G401.6 (cell line): ENCODE data around the gene SERPING1.

Experiments used
- FAIRE-seq: peaks from 2 replicates; lab custom pipeline; 2012; peaks lifted over from hg19 to GRCh38; lab: Jason Lieb, UNC

Gene SERPING1

DNA sequence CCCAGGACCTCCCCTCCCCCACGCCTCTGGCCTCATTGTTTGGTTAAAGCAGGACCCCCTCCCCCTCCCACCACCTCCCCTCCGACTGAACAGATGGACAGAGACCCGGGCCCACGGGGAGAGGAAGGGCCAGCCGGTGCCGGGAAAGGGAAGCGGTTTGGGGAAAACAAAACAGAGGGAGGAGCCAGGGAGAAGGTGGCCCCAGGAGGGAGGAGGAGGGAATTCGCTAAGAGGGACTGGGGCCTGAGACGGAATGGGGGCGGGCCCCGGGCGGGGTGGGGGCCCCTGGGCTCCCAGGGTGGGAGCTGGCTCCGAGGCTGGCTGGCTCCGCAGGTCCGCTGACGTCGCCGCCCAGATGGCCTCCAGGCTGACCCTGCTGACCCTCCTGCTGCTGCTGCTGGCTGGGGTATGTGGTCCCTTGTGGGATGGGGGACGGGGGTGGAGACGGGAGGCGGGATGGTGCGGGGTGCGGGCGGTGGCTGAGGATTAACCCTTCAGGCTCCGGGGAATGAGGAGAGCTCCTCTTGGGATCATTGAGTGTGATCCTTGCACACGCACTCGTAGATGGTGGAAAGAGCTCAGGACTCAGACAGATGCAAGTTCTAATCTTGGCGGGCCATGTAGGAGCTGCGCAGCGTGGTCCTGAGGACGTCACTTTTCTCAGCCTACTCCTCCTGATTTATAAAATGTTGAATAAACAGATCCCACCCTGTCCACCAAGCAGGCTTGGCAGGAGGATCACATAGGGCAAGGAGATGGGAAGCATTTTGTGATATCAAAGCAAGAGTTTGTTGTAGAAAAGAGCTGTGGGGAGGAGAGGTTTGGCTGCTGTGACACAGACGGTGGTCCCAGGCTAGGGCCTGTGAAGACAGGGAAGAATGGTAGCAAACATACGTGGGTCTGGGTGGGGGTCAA, 688 bp downstream of the SERPING1 start:
- no peak for FAIRE-seq

DNA sequence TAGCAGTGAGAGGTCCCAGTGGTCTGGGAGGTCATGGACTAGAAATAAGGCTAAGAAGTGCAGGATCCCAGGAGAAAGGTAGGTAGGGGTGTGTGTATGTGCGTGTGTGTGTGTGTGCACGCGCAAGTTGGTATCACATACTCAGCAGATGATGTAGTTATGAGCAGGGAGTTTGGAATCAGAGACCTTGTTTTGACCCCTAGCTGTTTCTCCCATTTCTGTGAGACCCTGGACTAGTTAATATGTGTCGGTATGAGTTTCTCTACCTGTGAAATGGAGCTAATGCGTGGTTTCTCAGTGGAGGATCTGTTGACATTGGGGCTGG, 1.3 kb downstream of the SERPING1 start:
- no peak for FAIRE-seq

DNA sequence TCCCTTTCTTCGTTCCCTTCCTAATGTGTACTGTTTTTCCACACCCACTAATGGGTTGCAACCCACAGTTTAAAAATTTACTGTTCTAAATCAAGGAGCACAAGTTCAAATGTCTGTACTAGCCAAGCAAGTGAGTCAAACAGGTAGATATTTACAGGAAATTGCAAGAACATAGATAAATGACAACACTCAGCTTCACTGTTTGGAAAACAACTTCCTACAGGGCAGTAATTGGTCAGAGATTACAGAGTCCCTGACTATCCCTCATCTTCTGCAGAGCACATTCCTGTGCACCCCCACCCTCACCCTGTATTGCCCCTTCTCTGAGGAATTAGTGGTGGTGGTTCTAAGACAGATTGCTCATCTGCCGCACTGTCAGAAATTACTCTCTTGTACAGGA, 1.9 kb downstream of the SERPING1 start:
- no peak for FAIRE-seq

DNA sequence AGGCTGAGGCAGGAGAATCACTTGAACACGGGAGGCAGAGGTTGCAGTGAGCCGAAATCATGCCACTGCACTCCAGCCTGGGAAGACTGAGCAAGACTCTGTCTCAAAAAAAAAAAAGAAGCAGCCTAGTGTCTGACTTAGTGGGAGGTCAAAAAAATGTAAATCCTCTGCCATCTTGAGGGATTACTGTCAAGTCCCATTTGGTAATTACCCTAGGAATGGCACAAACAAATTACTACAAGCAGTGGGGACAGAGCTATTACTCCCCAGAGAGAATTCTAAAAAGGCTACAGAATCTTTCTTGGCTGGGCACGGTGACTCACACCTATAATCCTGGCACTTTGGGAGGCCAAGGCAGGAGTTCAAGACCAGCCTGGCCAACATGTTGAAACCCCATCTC, 3.8 kb downstream of the SERPING1 start:
- FAIRE-seq = no peak

DNA sequence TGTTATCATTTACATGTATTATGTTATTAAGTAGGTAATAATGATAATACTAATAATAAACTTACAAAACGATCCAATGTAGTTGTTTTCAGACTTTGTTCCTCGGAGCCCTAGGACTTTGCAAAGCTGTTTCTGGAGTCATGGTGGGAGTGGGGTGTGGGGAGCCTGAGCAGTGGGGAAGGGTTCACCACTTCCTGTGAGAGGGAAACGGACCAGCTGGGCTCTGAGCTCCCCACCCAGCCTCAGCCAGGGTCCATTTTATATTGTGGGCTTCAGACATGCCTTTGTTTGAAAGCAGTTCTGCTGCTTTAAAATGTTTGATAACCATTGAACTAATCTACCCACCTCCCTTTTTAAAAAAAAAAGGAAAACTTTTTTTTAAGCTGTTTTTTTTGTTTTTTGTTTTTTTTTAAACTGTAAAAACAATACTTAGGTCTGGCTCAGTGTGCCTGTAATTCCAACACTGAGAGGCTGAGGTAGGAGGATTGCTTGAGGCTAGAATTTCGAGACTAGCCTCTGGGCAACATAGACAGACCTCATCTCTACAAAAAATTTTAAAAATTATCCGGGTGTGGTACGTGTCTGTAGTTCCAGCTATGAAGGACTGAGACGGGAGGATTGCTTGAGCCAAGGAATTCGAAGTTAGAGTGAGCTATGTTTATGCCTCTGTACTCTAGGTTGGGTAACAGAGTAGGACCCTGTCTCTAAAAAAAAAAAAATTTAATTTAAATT, 7.0 kb downstream of the SERPING1 start:
- FAIRE-seq = no peak

DNA sequence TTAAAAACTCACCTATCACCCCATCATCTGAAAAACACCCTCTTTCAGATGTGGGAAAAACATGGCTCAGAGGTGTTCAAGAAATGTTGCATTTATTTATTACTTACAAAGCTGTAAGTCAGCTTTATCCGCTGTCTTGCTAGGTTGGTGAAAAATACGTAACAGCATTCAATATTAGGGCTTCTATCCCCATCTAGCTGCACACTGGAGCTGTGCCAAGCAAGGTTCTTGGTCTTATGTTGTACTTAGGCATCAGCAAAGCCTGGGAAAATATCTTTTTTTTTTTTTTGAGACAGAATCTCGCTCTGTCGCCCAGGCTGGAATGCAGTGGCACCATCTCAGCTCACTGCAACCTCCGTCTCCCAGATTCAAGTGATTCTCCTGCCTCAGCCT, 7.5 kb downstream of the SERPING1 start:
- FAIRE-seq = no peak

DNA sequence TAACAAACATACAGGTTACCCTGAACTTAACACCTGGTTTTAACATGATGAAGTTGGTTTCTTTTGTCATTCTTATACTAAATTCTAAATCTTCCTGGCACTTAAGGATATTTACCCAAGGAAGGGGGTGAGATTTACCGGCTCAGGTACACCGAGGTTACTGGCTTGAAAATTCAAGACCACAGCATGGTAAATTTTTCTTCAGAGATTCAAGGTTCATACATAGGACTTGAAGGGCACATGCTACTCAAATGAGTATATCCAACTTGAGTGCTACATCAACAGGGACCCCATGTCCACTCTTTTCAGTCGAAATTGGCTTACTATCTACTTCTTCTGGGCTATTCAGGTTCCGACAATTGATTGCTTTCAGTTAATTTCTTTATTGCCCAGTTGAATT, 12.7 kb downstream of the SERPING1 start:
- no peak for FAIRE-seq

DNA sequence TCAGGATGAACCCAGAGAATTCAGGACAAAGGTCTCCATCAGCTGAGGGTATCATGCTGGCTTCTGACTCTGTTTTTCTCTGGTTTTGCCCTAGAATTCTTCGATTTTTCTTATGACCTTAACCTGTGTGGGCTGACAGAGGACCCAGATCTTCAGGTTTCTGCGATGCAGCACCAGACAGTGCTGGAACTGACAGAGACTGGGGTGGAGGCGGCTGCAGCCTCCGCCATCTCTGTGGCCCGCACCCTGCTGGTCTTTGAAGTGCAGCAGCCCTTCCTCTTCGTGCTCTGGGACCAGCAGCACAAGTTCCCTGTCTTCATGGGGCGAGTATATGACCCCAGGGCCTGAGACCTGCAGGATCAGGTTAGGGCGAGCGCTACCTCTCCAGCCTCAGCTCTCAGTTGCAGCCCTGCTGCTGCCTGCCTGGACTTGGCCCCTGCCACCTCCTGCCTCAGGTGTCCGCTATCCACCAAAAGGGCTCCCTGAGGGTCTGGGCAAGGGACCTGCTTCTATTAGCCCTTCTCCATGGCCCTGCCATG, 16.8 kb downstream of the SERPING1 start:
- FAIRE-seq = no peak

DNA sequence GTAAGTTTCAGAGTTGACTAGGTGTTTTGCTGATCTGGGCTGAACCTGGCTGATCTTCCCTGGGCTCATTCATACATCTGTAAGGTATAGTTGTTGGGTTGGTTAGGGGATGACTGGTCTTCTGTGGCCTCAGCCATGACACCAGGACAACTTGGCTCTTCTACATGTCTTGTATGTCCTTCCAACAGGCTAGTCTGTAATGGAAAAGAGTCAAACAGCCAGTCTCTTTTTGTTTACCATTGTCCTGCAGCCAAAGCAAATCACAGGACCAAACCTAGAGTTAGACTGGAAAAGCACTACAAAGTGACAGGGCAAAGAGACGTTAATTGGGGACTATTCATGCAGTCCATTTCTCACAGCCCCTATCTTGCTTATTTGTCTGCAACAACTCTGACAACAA, 17.8 kb downstream of the SERPING1 start:
- FAIRE-seq = no peak

DNA sequence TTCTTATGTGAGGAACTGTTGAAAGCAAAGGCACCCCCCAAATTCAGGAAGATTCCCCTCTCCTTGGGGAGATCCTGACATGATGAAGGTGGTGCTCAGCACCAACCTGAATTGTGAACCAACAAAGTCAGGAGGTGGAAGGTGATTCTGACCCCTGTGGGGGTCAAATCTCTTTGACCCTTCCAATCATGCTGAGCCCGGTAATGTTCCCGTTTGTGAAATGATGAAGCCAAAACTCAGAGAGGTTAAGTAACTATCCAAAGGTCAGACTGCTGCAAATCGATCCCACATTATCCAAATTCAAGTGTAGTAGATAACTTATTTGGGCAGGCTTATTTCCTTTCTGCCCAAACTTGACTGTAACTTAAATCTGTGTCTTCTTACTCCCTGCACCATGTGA, 19.1 kb downstream of the SERPING1 start:
- no peak for FAIRE-seq

DNA sequence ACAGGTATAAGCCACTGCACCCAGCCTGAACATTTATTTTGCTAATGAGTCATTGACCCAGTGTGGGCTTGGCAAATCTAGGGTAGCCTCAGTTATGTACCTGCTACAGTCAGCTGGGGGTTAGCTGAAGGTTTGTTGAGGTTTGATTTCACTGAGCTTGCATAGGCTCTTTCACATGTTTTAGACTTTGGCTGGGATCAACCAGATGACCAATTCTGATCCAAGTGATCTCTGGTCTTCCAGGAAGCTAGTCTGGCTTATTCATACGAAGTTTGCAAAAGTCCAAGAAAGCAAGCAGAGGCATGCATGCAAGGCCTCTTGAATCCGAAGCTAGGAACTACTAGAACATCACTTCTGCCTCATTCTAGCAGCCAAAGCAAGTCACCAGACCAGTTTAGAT, 21.0 kb downstream of the SERPING1 start:
- FAIRE-seq = no peak

DNA sequence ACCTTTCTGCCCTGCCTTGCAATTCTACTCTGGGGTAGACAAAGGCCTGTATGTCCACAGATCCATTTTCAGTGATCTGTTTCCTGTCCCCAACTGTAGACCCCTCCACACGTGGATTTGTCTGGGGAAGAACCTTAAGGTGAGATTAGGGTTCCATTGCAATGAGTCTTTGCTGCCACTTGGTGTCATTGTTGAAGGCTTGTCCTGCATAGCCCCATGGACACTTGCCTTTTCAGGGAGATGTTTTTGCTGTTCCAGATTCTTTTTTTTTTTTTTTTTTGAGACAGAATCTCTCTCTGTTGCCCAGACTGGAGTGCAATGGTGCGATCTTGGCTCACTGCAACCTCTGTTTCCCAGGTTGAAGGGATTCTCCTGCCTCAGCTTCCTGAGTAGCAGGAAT, 21.8 kb downstream of the SERPING1 start:
- no peak for FAIRE-seq

DNA sequence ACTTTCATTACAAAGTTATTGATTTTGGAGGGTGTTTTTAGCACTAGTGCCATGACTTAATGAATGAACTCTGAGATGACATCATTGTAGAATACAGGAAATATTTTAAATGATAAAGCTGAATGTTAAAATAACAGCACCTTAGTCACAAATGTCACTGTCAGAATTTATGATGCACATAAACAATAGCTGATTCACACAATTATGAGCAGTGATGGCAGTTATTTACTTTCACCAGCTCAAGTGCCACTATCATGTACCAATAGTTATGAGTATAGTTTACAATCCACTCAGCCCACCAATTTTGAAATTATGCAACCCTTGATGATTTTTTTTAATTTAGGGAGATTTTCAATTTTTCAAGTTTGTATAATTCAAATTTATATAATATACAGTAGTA, 23.0 kb downstream of the SERPING1 start:
- no peak for FAIRE-seq

DNA sequence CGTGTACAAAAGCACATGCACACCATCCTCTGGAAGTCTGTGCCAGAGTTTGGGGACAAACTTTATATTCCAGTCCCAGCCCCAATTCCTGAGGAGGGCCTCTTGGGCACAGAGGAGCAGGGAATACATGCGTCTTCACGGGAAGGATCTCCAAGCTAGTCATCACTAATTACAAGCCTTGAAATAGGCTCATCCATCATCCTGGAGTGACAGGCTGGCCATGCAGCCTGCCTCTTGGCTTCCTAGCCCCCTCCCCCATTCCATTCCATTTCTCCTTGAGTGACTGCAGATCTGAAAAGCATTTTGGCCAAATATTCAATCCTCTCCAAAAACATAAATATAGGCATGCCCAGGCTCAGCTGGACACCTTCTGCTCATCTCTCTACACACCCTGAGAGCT, 24.8 kb downstream of the SERPING1 start:
- no peak for FAIRE-seq

DNA sequence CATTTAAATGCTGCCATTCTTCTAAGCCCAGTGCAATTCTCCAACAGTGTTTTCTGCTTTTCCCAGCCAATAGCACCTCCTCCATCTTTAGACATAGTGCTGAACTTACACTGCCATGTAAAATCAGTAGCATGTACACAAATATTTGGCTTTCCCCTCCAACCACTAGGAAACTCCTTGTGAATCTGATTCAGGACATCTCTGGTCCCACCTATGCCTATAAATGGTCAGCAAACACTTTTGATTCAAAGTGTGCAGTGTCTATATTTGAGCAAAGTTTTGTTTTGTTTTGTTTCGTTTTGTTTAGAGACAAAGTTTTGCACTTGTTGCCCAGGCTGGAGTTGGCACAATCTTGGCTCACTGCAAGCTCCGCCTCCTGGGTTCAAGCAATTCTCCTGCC, 27.4 kb downstream of the SERPING1 start:
- FAIRE-seq = no peak

DNA sequence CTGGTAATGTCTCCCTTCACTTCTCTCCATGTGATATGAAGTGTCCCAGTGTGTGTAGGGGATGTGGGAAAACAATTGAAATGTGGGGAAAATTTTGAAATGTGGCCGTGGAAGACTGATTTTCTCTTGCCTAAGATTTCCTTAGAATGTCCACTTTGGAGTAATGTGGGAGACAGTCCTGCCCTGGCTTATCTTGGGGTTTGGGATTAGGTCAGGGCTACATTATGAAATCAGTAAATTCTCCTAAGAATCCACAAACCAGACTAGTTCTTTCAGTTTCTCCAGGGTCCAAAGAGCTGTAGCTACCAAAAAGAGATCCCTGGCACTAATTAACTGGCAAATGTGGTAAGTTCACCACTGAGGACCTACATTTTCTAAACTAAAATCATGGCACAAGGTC, 29.4 kb downstream of the SERPING1 start:
- FAIRE-seq = no peak

DNA sequence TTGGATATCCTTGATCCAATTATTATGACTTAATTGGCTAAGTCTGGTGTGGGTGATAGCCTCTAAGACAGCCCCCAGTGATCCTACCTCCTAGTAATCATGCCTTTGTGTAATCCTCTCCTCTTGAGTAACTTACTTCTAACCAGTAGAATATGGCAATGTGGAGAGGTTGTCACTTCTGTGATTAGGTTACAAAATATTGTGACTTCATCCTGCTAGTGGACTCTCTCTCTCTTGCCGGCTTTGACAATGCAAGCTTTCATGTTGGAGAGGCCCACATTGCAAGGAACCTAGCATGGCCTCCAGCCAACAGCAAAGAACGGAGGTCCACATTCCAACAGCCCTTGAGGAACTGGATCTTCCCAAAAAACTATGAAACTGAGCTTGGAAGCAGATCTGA, 32.7 kb downstream of the SERPING1 start:
- no peak for FAIRE-seq

DNA sequence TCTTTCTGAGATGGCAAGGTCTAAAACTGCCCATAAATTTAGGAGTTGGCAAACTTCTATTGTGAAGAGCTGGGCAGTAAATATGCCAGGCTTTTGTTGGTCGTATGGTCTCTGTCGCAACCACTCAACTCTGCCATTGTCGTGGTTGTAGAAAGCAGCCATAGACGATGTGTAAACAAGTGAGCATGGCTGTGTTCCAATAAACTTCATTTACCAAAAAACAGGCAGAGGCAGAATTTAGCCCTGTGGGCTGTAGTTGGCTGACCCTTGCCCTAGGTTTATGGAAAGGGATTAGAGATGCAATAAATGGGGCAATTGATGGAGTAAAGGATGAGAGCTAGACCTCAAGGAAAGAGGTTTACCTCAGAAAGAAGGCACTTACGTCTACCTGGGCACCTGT, 34.6 kb downstream of the SERPING1 start:
- no peak for FAIRE-seq

DNA sequence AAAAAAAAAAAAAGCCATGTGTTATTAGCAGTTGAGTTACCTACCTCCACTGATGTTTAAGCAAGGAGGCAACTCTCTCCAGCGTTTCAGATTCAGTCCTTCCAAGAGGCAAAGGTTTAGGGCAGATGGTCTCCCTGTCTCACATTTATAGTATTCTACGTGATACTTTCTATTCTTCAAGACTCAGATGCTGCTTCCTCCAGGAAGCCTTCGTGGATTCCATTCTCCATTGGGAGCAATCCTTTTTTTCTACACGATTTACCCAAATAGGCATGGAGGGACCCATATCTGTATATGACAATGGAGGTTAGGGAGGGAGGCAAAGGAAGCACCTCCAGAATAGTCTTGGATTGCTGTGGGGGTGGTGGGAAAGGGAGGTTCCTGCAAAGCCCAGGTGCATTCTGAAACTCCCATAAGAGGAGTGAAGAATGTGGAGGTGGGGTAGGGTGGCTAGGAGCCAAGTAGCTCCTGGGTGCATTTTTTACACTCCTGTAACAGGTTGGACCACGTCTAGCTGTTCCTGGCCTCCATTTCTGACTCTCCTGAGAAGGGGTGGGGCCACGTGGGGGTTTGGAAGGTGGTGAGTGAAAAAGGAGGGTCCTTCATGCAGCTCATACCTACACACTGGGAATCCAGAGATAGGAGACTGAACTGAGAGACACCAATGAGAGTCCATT, 36.0 kb downstream of the SERPING1 start:
- no peak for FAIRE-seq

DNA sequence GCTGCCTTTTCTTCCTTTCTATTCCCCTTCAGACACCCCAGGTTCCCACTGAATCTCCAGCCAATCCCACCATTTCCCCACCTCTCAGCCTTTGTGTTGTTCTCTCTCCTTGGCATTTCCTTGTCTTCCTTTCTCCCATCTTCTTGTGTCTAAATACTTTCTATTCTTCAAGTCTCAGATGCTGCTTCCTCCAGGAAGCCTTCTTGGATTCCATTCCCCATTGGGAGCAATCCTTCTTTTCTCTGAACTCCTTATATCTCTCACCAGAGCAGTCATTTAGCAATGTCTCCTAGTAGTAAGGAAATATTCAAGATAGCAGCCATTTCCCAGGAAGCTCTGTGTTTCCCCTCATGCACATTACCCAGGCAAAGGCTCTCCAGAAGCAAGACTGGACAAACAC, 36.8 kb downstream of the SERPING1 start:
- FAIRE-seq = no peak

DNA sequence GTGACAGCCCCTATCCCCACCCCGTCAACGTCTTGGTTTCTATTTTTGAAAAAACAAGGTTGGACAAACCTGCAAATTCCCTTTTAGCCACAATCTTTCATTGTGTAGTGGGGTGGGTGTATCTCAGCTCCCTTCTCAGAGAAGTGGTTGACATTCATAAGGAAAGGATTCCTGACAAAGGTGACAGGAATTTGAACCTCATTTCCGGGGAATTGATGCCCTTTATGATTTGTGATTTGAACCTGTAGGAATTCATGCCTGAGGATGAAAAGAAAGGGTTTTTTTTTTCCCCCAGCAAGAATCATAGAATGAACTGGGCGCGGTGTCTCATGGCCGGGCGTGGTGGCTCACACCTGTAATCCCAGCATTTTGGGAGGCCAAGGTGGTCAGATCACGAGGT, 37.8 kb downstream of the SERPING1 start:
- no peak for FAIRE-seq

DNA sequence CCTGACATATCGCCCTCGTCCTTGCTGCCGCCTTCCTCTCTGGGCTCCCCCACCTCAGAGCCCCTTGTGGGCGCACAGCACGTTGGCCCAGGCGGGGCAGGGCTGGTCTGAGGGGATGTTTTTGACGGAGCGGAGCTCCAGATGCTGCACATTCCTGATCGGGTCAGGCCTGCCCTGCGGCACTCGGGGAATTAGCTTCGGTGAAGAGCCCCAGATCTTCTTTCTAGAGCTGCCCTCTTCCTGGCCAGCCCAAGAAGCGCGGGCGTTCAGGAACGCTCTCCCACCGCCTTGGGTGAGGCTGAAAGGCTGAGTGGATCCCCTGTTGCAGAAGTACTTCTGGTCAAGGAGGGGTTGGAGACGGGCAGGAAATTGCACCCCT, 40.1 kb downstream of the SERPING1 start:
- FAIRE-seq = no peak
